HepG2 (cell line): ENCODE data around the gene SLC12A5. TPM values are rescaled to one million over a fixed set of nuclear protein-coding genes. Genes with fewer than 3 reads are reported as not detected.

Experiments
- ELF3 ChIP-seq: IDR thresholded peaks from 2 replicates; pipeline ENCODE4 v1.6.1; 2016; ENCODE audit warnings: missing genetic modification reagents, missing compliant biosample characterization
- IKZF1 ChIP-seq: fragments of 450-650 bp; IDR thresholded peaks from 2 replicates; pipeline ENCODE4 v1.7.1; 2016
- MED1 ChIP-seq: sonication (generic); formaldehyde crosslinking; IDR thresholded peaks from 2 replicates; pipeline ENCODE4 v1.4.0; 2020; ENCODE audit warnings: missing genetic modification reagents
- MTA3 ChIP-seq: sonication (generic); formaldehyde crosslinking; IDR thresholded peaks from 2 replicates; pipeline ENCODE4 v1.4.0; 2020; ENCODE audit warnings: missing genetic modification reagents
- NR3C1 ChIP-seq: sonication (generic); formaldehyde crosslinking; IDR thresholded peaks from 2 replicates; pipeline ENCODE4 v1.4.0; 2020; ENCODE audit warnings: missing genetic modification reagents
- PHF5A ChIP-seq: IDR thresholded peaks from one replicate; pipeline ENCODE4 v1.6.1; 2018; ENCODE audit warnings: low read depth, missing genetic modification reagents; ENCODE audit not compliant: unreplicated experiment
- PRPF4 ChIP-seq: fragments of 200-400 bp; formaldehyde crosslinking; IDR thresholded peaks from 2 replicates; pipeline ENCODE4 v1.6.1; 2016; ENCODE audit warnings: low read length, low read depth; ENCODE audit not compliant: poor library complexity, severe bottlenecking
- RFXAP ChIP-seq: sonication (generic); formaldehyde crosslinking; IDR thresholded peaks from 2 replicates; pipeline ENCODE4 v1.4.0; 2020; ENCODE audit warnings: missing genetic modification reagents, borderline replicate concordance
- SATB2 ChIP-seq: sonication (generic); formaldehyde crosslinking; IDR thresholded peaks from 2 replicates; pipeline ENCODE4 v1.5.0; 2020; ENCODE audit warnings: missing genetic modification reagents
- ZKSCAN8 ChIP-seq: IDR thresholded peaks from 2 replicates; pipeline ENCODE4 v1.6.1; 2016; ENCODE audit warnings: borderline replicate concordance, missing genetic modification reagents, missing compliant biosample characterization
- ZNF232 ChIP-seq: sonication (generic); formaldehyde crosslinking; IDR thresholded peaks from 2 replicates; pipeline ENCODE4 v1.4.0; 2020; ENCODE audit warnings: missing genetic modification reagents, borderline replicate concordance
- ZNF282 ChIP-seq: fragments of 450-650 bp; IDR thresholded peaks from 2 replicates; pipeline ENCODE4 v1.6.1; 2018; ENCODE audit not compliant: partially characterized antibody
- ZNF672 ChIP-seq: sonication (generic); formaldehyde crosslinking; IDR thresholded peaks from 2 replicates; pipeline ENCODE4 v1.8.1; 2022; ENCODE audit warnings: missing genetic modification reagents
- polyA plus RNA-seq, 8 experiments: library from polyadenylated mRNA; depleted of rRNA in 3 of 8; stranded (reverse) in 7 of 8; unstranded in 1 of 8; fragments of >200 nt; fragmentation: Illumina TruSeq in 4 of 8; extraction: Trizol in 4 of 8; gene quantifications; 2 replicates each; pipeline versions ENCODE4 v1.2.1 to v1.2.3, GENCODE V29; 2011 to 2016; ENCODE audit warnings: low read depth in 4 of 8, missing spikeins in 1 of 8, mixed read lengths in 1 of 8; ENCODE audit not compliant: insufficient read depth in 1 of 8
- total RNA-seq, 5 experiments: library from RNA; depleted of rRNA; stranded (reverse); fragments of >200 nt; fragmentation: Illumina TruSeq; extraction: Trizol; gene quantifications; 2 replicates each; pipeline ENCODE4 v1.2.3, GENCODE V29; 2016; ENCODE audit warnings: low read depth in 1 of 5
- TF ChIP-seq, protein P1 (sequence below): IDR thresholded peaks from 2 replicates; pipeline ENCODE4 v1.6.1; 2012; ENCODE audit warnings: inconsistent platforms
- TF ChIP-seq, protein P2 (sequence below): sonication (generic); formaldehyde crosslinking; IDR thresholded peaks from 2 replicates; pipeline ENCODE4 v1.4.0; 2020; ENCODE audit warnings: missing genetic modification reagents, borderline replicate concordance
- TF ChIP-seq, protein P3 (sequence below): IDR thresholded peaks from 2 replicates; pipeline ENCODE4 v1.6.1; 2016; ENCODE audit warnings: missing biosample characterization, missing genetic modification reagents, low read depth
- TF ChIP-seq, protein P4 (sequence below): sonication (generic); formaldehyde crosslinking; IDR thresholded peaks from 2 replicates; pipeline ENCODE4 v1.8.0; 2022; ENCODE audit warnings: mild to moderate bottlenecking, missing genetic modification reagents, moderate library complexity
- TF ChIP-seq, protein P5 (sequence below): sonication (generic); formaldehyde crosslinking; IDR thresholded peaks from 2 replicates; pipeline ENCODE4 v1.4.0; 2020; ENCODE audit warnings: missing genetic modification reagents

The SLC12A5 gene
- total and polyA plus RNA-seq, 2 of the 13 experiments (the other 11 are each of a cell fraction or from before 2014, with no cell fraction given): 4.3 to 5.4 TPM

DNA sequence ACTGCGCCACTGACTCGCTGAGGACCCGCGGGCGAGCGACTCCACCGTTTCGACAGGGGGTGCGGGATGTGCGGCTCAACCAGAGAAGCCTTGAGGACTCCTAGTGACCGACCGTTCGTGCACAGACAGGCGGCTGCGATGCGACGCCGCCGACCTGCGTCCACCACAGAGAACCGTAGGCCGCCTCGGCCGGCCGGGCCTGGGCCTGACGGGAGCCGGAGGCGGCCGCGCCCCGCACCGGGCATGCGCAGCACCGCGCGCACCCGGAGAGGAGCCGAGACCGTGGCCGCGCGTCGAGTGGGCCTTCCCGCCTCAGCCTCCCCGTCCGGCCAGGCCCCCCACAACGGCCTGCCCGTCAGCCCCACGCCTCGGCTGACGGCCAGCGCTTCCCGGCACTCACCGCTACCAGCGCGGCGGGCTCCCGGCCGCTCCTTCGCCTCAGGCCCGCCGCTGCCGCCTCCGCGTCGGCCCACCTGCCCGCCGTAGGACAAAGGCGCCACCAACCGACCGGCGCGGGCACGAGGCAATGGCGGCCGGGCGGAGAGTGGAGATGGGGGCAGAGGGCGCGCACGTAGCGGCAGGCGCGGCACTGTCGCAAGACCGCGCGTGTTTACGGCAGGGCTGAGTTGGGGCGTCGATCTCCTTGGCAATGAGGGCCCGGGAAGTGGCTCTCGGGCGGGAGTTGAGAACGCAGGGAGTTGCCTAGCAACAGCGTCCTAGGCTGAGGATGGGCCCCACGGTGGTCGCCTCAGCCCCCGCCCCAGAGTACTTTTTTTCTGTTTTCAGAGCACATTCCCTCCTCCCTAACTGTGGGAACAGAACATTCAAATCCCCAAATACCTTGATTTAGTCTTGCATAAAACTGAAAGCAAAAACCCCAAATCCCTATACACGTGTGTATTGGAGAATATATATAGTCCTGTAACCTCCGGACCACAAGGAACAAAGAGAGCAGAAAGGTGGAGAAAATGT lies 60.7 kb downstream of the SLC12A5 start, which contains the start of gene NCOA5 (continued):
- TF ChIP-seq, protein P1, sequence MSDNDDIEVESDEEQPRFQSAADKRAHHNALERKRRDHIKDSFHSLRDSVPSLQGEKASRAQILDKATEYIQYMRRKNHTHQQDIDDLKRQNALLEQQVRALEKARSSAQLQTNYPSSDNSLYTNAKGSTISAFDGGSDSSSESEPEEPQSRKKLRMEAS: peak; percentile 99
- TF ChIP-seq, protein P2, sequence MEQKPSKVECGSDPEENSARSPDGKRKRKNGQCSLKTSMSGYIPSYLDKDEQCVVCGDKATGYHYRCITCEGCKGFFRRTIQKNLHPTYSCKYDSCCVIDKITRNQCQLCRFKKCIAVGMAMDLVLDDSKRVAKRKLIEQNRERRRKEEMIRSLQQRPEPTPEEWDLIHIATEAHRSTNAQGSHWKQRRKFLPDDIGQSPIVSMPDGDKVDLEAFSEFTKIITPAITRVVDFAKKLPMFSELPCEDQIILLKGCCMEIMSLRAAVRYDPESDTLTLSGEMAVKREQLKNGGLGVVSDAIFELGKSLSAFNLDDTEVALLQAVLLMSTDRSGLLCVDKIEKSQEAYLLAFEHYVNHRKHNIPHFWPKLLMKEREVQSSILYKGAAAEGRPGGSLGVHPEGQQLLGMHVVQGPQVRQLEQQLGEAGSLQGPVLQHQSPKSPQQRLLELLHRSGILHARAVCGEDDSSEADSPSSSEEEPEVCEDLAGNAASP (CRISPR knock-in tag): peak; percentile 71
- TF ChIP-seq, protein P3, sequence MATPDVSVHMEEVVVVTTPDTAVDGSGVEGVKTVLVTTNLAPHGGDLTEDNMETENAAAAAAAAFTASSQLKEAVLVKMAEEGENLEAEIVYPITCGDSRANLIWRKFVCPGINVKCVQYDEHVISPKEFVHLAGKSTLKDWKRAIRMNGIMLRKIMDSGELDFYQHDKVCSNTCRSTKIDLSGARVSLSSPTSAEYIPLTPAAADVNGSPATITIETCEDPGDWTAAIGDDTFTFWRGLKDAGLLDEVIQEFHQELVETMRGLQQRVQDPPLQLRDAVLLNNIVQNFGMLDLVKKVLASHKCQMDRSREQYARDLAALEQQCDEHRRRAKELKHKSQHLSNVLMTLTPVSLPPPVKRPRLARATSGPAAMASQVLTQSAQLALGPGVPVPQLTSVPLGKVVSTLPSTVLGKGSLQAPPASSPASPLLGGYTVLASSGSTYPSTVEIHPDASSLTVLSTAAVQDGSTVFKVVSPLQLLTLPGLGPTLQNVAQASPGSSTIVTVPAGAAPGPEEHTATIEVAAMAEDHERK: peak; percentile 98
- TF ChIP-seq RFXAP (CRISPR knock-in tag): peak; percentile 95
- peak; percentile 87 for TF ChIP-seq ELF3
- no peak for TF ChIP-seq PRPF4
- peak; percentile 13; the same call in 1 of the 2 replicates for TF ChIP-seq NR3C1 (CRISPR knock-in tag)
- peak; percentile 99 for TF ChIP-seq PHF5A (CRISPR knock-in tag)
- TF ChIP-seq, protein P4, sequence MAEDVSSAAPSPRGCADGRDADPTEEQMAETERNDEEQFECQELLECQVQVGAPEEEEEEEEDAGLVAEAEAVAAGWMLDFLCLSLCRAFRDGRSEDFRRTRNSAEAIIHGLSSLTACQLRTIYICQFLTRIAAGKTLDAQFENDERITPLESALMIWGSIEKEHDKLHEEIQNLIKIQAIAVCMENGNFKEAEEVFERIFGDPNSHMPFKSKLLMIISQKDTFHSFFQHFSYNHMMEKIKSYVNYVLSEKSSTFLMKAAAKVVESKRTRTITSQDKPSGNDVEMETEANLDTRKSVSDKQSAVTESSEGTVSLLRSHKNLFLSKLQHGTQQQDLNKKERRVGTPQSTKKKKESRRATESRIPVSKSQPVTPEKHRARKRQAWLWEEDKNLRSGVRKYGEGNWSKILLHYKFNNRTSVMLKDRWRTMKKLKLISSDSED (CRISPR knock-in tag): peak; percentile 93
- TF ChIP-seq ZKSCAN8 (CRISPR knock-in tag): peak; percentile 89; the same call in 1 of the 2 replicates
- TF ChIP-seq ZNF232: peak; percentile 78
- TF ChIP-seq IKZF1: no peak
- no peak for TF ChIP-seq MTA3 (CRISPR knock-in tag)
- TF ChIP-seq, protein P5, sequence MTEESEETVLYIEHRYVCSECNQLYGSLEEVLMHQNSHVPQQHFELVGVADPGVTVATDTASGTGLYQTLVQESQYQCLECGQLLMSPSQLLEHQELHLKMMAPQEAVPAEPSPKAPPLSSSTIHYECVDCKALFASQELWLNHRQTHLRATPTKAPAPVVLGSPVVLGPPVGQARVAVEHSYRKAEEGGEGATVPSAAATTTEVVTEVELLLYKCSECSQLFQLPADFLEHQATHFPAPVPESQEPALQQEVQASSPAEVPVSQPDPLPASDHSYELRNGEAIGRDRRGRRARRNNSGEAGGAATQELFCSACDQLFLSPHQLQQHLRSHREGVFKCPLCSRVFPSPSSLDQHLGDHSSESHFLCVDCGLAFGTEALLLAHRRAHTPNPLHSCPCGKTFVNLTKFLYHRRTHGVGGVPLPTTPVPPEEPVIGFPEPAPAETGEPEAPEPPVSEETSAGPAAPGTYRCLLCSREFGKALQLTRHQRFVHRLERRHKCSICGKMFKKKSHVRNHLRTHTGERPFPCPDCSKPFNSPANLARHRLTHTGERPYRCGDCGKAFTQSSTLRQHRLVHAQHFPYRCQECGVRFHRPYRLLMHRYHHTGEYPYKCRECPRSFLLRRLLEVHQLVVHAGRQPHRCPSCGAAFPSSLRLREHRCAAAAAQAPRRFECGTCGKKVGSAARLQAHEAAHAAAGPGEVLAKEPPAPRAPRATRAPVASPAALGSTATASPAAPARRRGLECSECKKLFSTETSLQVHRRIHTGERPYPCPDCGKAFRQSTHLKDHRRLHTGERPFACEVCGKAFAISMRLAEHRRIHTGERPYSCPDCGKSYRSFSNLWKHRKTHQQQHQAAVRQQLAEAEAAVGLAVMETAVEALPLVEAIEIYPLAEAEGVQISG (CRISPR knock-in tag): peak; percentile 96
- peak; percentile 82 for TF ChIP-seq SATB2
- no peak; the same call in 1 of the 2 replicates for TF ChIP-seq ZNF672 (CRISPR knock-in tag)
- peak; percentile 94 for TF ChIP-seq MED1
- no peak for TF ChIP-seq ZNF282
